Left ventricle myocardium inferior (tissue), 1 donor: Measurements from ENCODE around the gene REELD1. TPM values are rescaled to one million over a fixed set of nuclear protein-coding genes. Genes with fewer than 3 reads are reported as not detected.

Experiments used
- DNase-seq: peaks from one replicate; pipeline ENCODE4 v3.0.0-alpha.2; 2020
- H3K27ac ChIP-seq: fragments of 200-600 bp; replicated peaks from 2 replicates; pipeline ENCODE4 v1.8.0; 2021
- H3K27me3 ChIP-seq: fragments of 200-600 bp; 2 replicates; pipeline ENCODE4 v1.8.0; 2021; ENCODE audit warnings: low read depth
- H3K36me3 ChIP-seq: fragments of 200-600 bp; 2 replicates; pipeline ENCODE4 v1.8.0; 2021
- H3K4me1 ChIP-seq: fragments of 200-600 bp; 2 replicates; pipeline ENCODE4 v1.8.0; 2021
- H3K4me3 ChIP-seq: fragments of 200-600 bp; 2 replicates; pipeline ENCODE4 v1.8.0; 2021; ENCODE audit warnings: mild to moderate bottlenecking, moderate library complexity
- H3K9me3 ChIP-seq: fragments of 200-600 bp; replicated peaks from 2 replicates; pipeline ENCODE4 v1.8.0; 2021
- CTCF ChIP-seq: fragments of 200-600 bp; IDR thresholded peaks from 2 replicates; pipeline ENCODE4 v1.8.0; 2021; ENCODE audit warnings: antibody characterized with exemption, mild to moderate bottlenecking, borderline replicate concordance
- intact Hi-C: fragments of 100-400 bp; cut with micrococcal nuclease; formaldehyde crosslinking; loops from one replicate; pipeline ENCODE4 v1.11.0; 2022
- total RNA-seq: library from RNA; stranded (reverse); fragmentation: NEBNext Ultra II Directional; extraction: Animal tissue kit (Norgen Biotek cat#: 25700); gene quantifications from one replicate; pipeline ENCODE4 v1.2.1, GENCODE V29; 2021
- donor health status: DM: no; HTN: yes; CAD: no; lungs with severe emphysema.

The REELD1 gene
- total RNA-seq, 1 donor from 2014 or later = not detected

DNA sequence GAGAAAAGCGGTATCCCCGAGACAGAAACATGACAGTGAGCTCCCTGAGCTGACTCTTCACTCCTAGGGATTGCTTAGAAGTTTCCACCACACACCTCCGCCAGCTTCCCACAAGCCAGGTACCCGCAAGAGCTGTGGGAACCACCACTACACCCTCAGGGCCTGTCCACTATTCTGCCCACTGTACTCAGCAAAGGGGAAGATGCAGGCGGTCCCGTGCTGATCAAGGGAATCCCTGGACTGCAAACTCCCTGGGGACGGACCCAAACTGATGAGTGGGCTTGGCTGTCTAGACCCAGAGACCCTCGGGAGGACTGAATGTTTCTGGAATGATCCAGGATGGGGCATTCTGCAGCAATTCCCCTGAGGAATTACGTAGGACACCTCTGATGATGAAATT lies 30.2 kb downstream of the REELD1 start:
- no peaks in the 10 kb centered on the region for H3K36me3 ChIP-seq
- H3K9me3 ChIP-seq = no peaks in the 10 kb centered on the region
- no peak for DNase-seq
- intact Hi-C loops = no loop called here
- no peak for TF ChIP-seq CTCF
- H3K4me1 ChIP-seq = peaks cover 55% of the 10 kb centered on the region
- no peak overlapping the region for H3K4me3 ChIP-seq
- no peaks in the 10 kb centered on the region for H3K27me3 ChIP-seq
- H3K27ac ChIP-seq = no peak overlapping the region

DNA sequence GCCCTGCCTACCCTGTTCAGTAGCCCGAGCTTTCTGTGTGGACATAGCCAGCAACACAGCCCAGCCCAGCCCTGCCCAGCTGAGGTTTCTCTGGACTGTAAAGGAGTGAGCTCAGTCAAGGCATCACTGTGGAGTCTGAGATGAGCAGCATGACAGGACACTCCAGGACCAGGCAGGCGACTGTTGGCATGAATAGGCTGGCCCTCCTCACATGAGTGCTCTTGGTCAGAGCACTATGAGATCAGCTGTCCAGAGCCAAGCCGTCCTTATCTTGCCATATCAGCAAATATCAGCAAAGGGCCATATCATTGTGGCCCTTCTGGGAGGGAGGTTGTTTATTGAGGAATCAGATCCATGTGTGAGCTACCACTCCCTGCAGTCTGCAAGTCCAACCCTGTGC lies 30.9 kb downstream of the REELD1 start:
- intact Hi-C loops = no loop called here
- no peak for DNase-seq
- no peaks in the 10 kb centered on the region for H3K9me3 ChIP-seq
- H3K27ac ChIP-seq = peak overlapping the region; percentile 37
- no peaks in the 10 kb centered on the region for H3K36me3 ChIP-seq
- no peak overlapping the region for H3K4me3 ChIP-seq
- TF ChIP-seq CTCF = no peak
- H3K4me1 ChIP-seq = peaks cover 55% of the 10 kb centered on the region
- H3K27me3 ChIP-seq = no peaks in the 10 kb centered on the region

- DNase-seq = peak; percentile 22
- Histone ChIP-seq H3K27ac (peak overlapping the region; percentile 37), H3K4me1 (peaks cover 52% of the 10 kb centered on the region)
Measured at GRCh38 chr4:146245850-146246249, 31.5 kb downstream of the REELD1 start.

GRCh38 chr4:146246381-146246780 lies 32.0 kb downstream of the REELD1 start:
- no peak overlapping the region for H3K4me3 ChIP-seq

More at GRCh38 chr4:146245850-146246249, 31.5 kb downstream of the REELD1 start:
- Histone ChIP-seq H3K27me3 (no peaks in the 10 kb centered on the region), H3K9me3 (no peaks in the 10 kb centered on the region), H3K36me3 (no peaks in the 10 kb centered on the region), H3K4me3 (no peak overlapping the region)
- TF ChIP-seq CTCF = no peak
- intact Hi-C loops = no loop called here

GRCh38 chr4:146247356-146247755 lies 33.0 kb downstream of the REELD1 start:
- DNase-seq = no peak
- intact Hi-C loops = no loop called here

More at GRCh38 chr4:146246381-146246780, 32.0 kb downstream of the REELD1 start:
- Histone ChIP-seq H3K27ac (no peak overlapping the region), H3K9me3 (no peaks in the 10 kb centered on the region), H3K36me3 (no peaks in the 10 kb centered on the region), H3K27me3 (no peaks in the 10 kb centered on the region), H3K4me1 (peaks cover 46% of the 10 kb centered on the region)
- TF ChIP-seq CTCF = no peak
- no peak for DNase-seq
- intact Hi-C loops = no loop called here

More at GRCh38 chr4:146247356-146247755, 33.0 kb downstream of the REELD1 start:
- no peak for TF ChIP-seq CTCF
- no peak overlapping the region for H3K27ac ChIP-seq
- peaks cover 38% of the 10 kb centered on the region for H3K4me1 ChIP-seq
- no peaks in the 10 kb centered on the region for H3K27me3 ChIP-seq
- no peaks in the 10 kb centered on the region for H3K36me3 ChIP-seq
- no peaks in the 10 kb centered on the region for H3K9me3 ChIP-seq
- H3K4me3 ChIP-seq = no peak overlapping the region
